Panc1 (cell line): ENCODE data around the gene CELF2. TPM values are rescaled to one million over a fixed set of nuclear protein-coding genes. Genes with fewer than 3 reads are reported as not detected.

ENCODE experiments used
- ATAC-seq: fragments of 200-7000 bp; cut with Tn5 transposase; 2 replicates; pipeline ENCODE4 v1.9.1; 2020; ENCODE audit warnings: mild to moderate bottlenecking, moderate library complexity
- BruUV-seq: library from RNA; stranded (reverse); fragments of 400-500 nt; replicated peaks from 2 replicates; lab custom pipeline; 2021; lab: Mats Ljungman, UMichigan
- CTCF ChIA-PET: fragments of 300-600 bp; sonication (Branson Sonifier 250); formaldehyde crosslinking; loops from one replicate; lab custom pipeline; 2022; ENCODE audit warnings: antibody characterized with exemption; lab: Charles Lee
- POLR2A ChIA-PET: fragments of 300-600 bp; sonication (Branson Sonifier 250); formaldehyde crosslinking; loops from one replicate; lab custom pipeline; 2022; ENCODE audit warnings: antibody characterized with exemption; lab: Charles Lee
- DNase-seq: peaks from one replicate; pipeline ENCODE4 v3.0.0-alpha.2; 2010; ENCODE audit warnings: low read depth, low spot score
- H3K27ac ChIP-seq: 2 replicates; pipeline ENCODE4 v1.5.1; 2011; ENCODE audit warnings: mild to moderate bottlenecking, low read length, inconsistent platforms
- H3K27me3 ChIP-seq: fragments of 200-500 bp; sonication (Bioruptor generic); 2 replicates; pipeline ENCODE4 v1.6.0; 2014; ENCODE audit warnings: low read length, inconsistent platforms; ENCODE audit not compliant: control insufficient read depth, insufficient read depth
- H3K36me3 ChIP-seq: fragments of 200-500 bp; sonication (Bioruptor generic); 2 replicates; pipeline ENCODE4 v1.5.1; 2014; ENCODE audit warnings: inconsistent platforms, mild to moderate bottlenecking, low read length, moderate library complexity; ENCODE audit not compliant: control insufficient read depth, insufficient read depth
- H3K4me1 ChIP-seq: 2 replicates; pipeline ENCODE4 v1.5.1; 2011; ENCODE audit warnings: inconsistent platforms, mild to moderate bottlenecking, low read length, moderate library complexity; ENCODE audit not compliant: control insufficient read depth, insufficient read depth
- H3K4me3 ChIP-seq, 2 experiments: 2 replicates each; pipeline ENCODE4 v1.5.1; 2011 to 2012; ENCODE audit warnings: low read depth in 2 of 2, low read length in 2 of 2, mild to moderate bottlenecking in 2 of 2, inconsistent platforms in 1 of 2, moderate library complexity in 1 of 2
- H3K9me3 ChIP-seq: fragments of 200-500 bp; sonication (Bioruptor generic); 2 replicates; pipeline ENCODE4 v1.5.1; 2014; ENCODE audit warnings: low read depth, mild to moderate bottlenecking, inconsistent platforms, low read length, moderate library complexity; ENCODE audit not compliant: control insufficient read depth, insufficient read depth
- POLR2AphosphoS5 ChIP-seq: IDR thresholded peaks from 2 replicates; pipeline ENCODE4 v1.6.1; 2012; ENCODE audit warnings: mild to moderate bottlenecking, low read depth, low read length, moderate library complexity
- SIN3A ChIP-seq: IDR thresholded peaks from 2 replicates; pipeline ENCODE4 v1.6.1; 2012; ENCODE audit warnings: low read depth, mild to moderate bottlenecking, low read length, moderate library complexity, borderline replicate concordance; ENCODE audit not compliant: insufficient read depth
- TCF7L2 ChIP-seq: IDR thresholded peaks from 2 replicates; pipeline ENCODE4 v1.6.1; 2011; ENCODE audit warnings: mild to moderate bottlenecking, low read depth, low read length, inconsistent platforms
- in situ Hi-C: cut with HindIII; loops from 2 replicates; pipeline ENCODE4 v1.10.0; 2016; ENCODE audit warnings: low sequenced_read_pairs, low pct_unique_long_range_greater_than_20kb
- intact Hi-C: fragments of 100-400 bp; cut with micrococcal nuclease; formaldehyde crosslinking; loops from one replicate; pipeline ENCODE4 v1.10.0; 2022; ENCODE audit not compliant: unreplicated experiment
- total RNA-seq: library from RNA; stranded (reverse); gene quantifications from one replicate; pipeline ENCODE4 v1.2.1, GENCODE V29; 2021; ENCODE audit not compliant: unreplicated experiment
- TF ChIP-seq, protein P1 (sequence below): fragments of 450-650 bp; IDR thresholded peaks from 2 replicates; pipeline ENCODE4 v1.5.1; 2017; ENCODE audit warnings: mild to moderate bottlenecking
- TF ChIP-seq, protein P2 (sequence below), 2 experiments: IDR thresholded peaks; 2 replicates each; pipeline ENCODE4 v1.6.1; 2011 to 2012; ENCODE audit warnings: low read depth in 2 of 2, control low read depth in 1 of 2, low read length in 1 of 2, mild to moderate bottlenecking in 1 of 2, moderate library complexity in 1 of 2; ENCODE audit not compliant: insufficient read depth in 1 of 2

CELF2 gene
- total RNA-seq, 1 experiment from 2014 or later = 0.44 TPM

DNA sequence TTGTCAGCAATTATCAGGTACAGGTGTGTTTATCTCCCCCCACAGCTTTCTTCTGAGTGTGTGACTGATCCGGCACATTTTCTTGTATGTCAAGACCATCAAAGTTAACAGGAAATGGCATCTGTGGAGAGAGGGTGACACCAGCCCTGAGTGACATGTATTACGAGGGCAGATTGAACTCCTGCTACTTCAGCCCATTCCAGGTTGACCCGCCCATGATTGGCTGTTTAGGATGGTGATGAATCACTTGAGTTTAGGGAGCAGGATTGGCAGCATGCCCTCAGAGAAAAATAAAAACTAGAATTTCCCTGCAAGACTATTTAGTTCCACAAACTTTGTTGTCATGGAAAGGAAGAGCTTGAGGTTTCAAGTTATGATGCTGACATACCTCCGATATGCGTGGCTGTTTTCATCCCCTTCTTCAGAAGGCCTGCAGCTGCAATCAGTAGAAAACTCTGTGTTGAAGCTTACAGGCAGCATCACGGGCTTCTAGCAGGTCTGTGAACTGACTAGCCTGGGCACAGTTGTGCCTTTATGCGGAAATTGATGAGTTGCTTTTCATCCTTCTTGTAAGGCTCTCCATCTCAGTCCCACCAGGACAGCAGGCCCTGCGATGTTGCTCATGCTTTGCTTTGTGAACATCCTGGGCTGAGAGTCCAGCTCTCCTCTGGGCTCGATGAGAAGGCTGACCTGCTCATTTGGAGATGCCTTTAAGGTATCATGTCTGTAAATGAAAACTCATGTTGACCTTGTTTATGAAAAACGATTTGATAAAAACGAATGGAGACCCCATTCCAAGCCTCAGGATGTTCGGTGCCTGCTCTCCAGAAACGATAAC lies 8.0 kb upstream of the CELF2 start:
- no peaks in the 10 kb centered on the region for H3K27me3 ChIP-seq
- no peak overlapping the region for H3K27ac ChIP-seq
- no peak for ATAC-seq
- intact Hi-C loops (no loop called here), in situ Hi-C loops (no loop called here)
- no peak for TF ChIP-seq POLR2AphosphoS5
- TF ChIP-seq, protein P1, sequence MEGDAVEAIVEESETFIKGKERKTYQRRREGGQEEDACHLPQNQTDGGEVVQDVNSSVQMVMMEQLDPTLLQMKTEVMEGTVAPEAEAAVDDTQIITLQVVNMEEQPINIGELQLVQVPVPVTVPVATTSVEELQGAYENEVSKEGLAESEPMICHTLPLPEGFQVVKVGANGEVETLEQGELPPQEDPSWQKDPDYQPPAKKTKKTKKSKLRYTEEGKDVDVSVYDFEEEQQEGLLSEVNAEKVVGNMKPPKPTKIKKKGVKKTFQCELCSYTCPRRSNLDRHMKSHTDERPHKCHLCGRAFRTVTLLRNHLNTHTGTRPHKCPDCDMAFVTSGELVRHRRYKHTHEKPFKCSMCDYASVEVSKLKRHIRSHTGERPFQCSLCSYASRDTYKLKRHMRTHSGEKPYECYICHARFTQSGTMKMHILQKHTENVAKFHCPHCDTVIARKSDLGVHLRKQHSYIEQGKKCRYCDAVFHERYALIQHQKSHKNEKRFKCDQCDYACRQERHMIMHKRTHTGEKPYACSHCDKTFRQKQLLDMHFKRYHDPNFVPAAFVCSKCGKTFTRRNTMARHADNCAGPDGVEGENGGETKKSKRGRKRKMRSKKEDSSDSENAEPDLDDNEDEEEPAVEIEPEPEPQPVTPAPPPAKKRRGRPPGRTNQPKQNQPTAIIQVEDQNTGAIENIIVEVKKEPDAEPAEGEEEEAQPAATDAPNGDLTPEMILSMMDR = no peak
- no peak for TF ChIP-seq TCF7L2
- TF ChIP-seq SIN3A = no peak
- TF ChIP-seq, protein P2, sequence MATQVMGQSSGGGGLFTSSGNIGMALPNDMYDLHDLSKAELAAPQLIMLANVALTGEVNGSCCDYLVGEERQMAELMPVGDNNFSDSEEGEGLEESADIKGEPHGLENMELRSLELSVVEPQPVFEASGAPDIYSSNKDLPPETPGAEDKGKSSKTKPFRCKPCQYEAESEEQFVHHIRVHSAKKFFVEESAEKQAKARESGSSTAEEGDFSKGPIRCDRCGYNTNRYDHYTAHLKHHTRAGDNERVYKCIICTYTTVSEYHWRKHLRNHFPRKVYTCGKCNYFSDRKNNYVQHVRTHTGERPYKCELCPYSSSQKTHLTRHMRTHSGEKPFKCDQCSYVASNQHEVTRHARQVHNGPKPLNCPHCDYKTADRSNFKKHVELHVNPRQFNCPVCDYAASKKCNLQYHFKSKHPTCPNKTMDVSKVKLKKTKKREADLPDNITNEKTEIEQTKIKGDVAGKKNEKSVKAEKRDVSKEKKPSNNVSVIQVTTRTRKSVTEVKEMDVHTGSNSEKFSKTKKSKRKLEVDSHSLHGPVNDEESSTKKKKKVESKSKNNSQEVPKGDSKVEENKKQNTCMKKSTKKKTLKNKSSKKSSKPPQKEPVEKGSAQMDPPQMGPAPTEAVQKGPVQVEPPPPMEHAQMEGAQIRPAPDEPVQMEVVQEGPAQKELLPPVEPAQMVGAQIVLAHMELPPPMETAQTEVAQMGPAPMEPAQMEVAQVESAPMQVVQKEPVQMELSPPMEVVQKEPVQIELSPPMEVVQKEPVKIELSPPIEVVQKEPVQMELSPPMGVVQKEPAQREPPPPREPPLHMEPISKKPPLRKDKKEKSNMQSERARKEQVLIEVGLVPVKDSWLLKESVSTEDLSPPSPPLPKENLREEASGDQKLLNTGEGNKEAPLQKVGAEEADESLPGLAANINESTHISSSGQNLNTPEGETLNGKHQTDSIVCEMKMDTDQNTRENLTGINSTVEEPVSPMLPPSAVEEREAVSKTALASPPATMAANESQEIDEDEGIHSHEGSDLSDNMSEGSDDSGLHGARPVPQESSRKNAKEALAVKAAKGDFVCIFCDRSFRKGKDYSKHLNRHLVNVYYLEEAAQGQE (IDR thresholded peaks at IDR 0.05; ENCODE audit: insufficient read depth in 1 of 2, low read depth in 2 of 2, low read length in 1 of 2) = no peak
- no TSS peak for BruUV-seq
- ChIA-PET CTCF (no interaction called here), POLR2A (no interaction called here)
- H3K4me3 ChIP-seq = no peak overlapping the region
- no peak for DNase-seq
- H3K36me3 ChIP-seq = no peaks in the 10 kb centered on the region
- H3K9me3 ChIP-seq = no peaks in the 10 kb centered on the region
- no peaks in the 10 kb centered on the region for H3K4me1 ChIP-seq

DNA sequence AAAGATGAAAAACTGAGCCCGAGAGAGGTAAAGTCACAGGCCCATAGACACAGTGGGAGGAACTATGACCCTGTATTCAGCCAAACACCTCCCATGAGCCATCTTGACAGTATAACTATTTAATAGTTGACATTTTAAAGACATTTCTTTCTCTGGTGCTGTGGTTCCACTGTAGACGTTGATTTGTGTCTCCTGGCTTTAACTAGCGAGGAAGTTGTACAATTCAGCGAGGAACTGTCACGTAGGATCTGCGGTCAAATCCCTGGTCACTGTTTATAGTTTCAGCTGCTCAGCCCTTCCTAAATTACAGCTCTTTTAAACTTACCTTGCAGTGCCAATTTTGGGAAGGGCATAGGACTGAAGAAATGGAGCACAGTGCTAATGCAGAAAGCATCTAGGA lies 7.1 kb upstream of the CELF2 start:
- CTCF ChIA-PET = no interaction called here
- POLR2A ChIA-PET = no interaction called here
- BruUV-seq = no TSS peak
- no peaks in the 10 kb centered on the region for H3K27me3 ChIP-seq
- ATAC-seq (no peak), DNase-seq (no peak)
- no peaks in the 10 kb centered on the region for H3K36me3 ChIP-seq
- TF ChIP-seq, protein P1 = no peak
- TF ChIP-seq SIN3A = no peak
- TF ChIP-seq POLR2AphosphoS5 = no peak
- no peak for TF ChIP-seq TCF7L2
- TF ChIP-seq, protein P2 (IDR thresholded peaks at IDR 0.05; ENCODE audit: insufficient read depth in 1 of 2, low read depth in 2 of 2, low read length in 1 of 2) = no peak
- intact Hi-C loops = no loop called here
- no peaks in the 10 kb centered on the region for H3K4me1 ChIP-seq
- in situ Hi-C loops = no loop called here
- no peak overlapping the region for H3K4me3 ChIP-seq
- H3K9me3 ChIP-seq = no peaks in the 10 kb centered on the region
- H3K27ac ChIP-seq = no peak overlapping the region
